GM19463 (cell line): ENCODE results near the gene EDC3.

Source experiments
- ATAC-seq: cut with Tn5 transposase; IDR thresholded peaks from one replicate; pipeline ENCODE4 v1.9.1; 2021; ENCODE audit warnings: mild to moderate bottlenecking, moderate library complexity; ENCODE audit not compliant: unreplicated experiment

EDC3 gene

DNA sequence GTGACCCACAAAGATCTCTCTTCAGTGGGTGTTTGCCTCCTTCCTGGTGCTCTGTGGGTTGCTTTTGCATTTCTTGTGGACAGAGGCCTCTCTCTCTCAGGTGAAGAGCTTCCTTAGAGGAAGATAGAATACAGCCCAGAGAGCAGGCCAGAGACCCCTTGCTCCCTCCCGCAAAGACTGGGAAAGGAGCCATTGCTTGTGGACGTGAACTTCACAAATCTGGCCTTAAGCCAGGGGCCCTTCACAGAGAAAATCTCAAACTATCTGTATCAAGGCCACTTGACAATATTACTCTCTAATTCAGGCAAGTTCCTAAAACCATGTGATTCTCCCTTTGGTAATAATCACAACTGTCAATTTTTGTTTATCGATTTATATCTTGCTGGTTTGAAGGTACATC, 110.6 kb downstream of the EDC3 start:
- no peak for ATAC-seq

DNA sequence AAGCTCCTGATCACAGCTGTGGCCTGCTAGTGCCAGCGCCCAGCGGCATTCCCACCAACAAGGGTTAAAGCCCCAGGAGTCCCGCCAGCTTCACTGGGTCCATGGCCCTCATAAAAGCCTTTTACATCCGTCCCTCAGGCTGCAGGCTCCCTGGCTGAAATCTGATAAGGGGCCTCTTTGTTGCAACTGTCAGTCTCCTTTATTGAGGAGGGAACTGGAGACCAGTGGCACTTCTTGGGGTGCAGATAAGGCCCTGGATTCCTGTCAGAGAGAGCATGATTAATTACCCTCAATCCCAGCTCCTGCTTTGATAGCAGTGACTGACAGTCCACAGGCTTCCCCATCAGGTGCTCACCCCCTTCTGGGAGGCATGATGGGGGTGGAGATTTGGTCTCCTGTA, 111.0 kb downstream of the EDC3 start:
- no peak for ATAC-seq

DNA sequence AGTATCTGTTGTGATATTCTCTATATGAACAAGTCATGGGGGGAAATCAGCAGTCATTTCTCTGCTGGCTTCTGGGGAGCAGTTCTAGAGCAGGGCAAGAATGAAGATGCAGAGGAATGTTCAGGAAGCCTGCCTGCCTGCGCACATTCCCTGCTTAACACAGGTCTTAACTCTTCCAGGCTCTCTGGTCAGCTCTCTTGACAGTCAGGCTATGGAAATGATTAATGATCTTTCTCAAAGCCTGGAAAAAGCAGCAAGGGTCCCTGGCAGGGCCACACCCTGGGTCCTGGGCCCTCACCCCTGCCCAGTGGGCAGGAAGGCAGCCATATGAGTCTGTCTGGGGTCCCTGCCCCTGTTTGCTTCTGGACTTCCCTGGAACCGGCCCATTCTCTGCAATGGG, 111.6 kb downstream of the EDC3 start:
- no peak for ATAC-seq
